HG02678 (cell line): ENCODE results near the gene GPRC5D.

Experiments used
- ATAC-seq: cut with Tn5 transposase; IDR thresholded peaks from one replicate; pipeline ENCODE4 v1.9.1; 2021; ENCODE audit warnings: mild to moderate bottlenecking, moderate library complexity; ENCODE audit not compliant: unreplicated experiment

The GPRC5D gene

DNA sequence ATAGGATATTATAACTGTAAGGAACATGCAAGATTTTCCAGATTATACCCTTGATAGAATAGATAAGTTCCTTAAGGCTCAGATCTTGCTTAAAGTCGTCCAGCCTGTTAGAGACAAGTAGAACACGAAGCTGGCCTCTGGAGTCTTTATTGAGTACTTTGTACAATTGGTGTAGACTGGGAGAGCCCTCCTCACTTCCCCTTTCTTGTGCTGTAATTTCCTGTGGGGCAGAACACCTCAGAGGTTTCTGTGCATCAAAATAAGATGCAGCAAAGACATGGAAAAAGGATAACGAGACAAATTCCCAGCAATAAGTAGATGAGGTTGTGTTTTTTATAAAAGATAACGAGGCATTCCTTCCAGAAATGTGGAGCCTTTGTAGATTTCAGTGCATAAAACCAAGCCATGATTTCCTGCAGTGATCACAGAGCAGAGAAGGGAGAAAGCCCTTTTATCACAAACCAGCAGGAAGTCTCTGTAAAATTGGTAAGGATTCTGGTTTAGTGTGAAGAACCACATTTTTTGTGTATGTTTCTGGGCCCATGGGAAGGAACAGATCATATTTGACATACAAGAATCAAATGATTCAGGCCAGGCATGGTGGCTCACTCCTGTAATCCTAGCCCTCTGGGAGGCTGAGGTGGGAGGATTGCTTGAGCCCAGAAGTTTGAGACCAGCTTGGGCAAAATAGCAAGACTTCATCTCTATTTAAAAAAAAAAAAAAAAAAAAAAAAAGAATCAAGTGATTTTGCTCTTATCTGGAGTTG lies 42.6 kb downstream of the GPRC5D start:
- ATAC-seq: no peak

DNA sequence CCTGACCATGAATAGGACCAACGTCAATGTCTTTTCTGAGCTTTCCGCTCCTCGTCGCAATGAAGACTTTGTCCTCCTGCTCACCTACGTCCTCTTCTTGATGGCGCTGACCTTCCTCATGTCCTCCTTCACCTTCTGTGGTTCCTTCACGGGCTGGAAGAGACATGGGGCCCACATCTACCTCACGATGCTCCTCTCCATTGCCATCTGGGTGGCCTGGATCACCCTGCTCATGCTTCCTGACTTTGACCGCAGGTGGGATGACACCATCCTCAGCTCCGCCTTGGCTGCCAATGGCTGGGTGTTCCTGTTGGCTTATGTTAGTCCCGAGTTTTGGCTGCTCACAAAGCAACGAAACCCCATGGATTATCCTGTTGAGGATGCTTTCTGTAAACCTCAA lies 43.3 kb downstream of the GPRC5D start:
- no peak for ATAC-seq

DNA sequence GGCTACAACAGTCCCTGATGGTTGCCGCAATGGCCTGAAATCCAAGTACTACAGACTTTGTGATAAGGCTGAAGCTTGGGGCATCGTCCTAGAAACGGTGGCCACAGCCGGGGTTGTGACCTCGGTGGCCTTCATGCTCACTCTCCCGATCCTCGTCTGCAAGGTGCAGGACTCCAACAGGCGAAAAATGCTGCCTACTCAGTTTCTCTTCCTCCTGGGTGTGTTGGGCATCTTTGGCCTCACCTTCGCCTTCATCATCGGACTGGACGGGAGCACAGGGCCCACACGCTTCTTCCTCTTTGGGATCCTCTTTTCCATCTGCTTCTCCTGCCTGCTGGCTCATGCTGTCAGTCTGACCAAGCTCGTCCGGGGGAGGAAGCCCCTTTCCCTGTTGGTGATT lies 43.7 kb downstream of the GPRC5D start:
- no peak for ATAC-seq

DNA sequence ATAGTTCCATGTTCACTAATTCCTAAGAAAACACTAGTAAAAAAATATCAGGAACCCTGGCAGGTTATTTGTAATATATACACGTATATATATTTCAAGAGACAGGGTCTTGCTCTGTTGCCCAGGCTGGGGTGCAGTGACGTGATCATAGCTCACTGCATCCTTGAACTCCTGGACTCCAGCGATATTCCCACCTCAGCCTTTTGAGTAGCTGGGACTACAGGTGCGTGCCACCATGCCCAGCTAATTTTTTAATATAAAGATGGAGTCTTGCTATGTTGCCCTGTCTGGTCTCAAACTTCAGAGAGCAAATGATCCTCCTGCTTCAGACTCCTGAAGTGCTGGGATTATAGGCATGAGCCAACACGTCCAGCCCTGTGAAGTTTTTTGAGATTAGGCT lies 44.4 kb downstream of the GPRC5D start:
- no peak for ATAC-seq

DNA sequence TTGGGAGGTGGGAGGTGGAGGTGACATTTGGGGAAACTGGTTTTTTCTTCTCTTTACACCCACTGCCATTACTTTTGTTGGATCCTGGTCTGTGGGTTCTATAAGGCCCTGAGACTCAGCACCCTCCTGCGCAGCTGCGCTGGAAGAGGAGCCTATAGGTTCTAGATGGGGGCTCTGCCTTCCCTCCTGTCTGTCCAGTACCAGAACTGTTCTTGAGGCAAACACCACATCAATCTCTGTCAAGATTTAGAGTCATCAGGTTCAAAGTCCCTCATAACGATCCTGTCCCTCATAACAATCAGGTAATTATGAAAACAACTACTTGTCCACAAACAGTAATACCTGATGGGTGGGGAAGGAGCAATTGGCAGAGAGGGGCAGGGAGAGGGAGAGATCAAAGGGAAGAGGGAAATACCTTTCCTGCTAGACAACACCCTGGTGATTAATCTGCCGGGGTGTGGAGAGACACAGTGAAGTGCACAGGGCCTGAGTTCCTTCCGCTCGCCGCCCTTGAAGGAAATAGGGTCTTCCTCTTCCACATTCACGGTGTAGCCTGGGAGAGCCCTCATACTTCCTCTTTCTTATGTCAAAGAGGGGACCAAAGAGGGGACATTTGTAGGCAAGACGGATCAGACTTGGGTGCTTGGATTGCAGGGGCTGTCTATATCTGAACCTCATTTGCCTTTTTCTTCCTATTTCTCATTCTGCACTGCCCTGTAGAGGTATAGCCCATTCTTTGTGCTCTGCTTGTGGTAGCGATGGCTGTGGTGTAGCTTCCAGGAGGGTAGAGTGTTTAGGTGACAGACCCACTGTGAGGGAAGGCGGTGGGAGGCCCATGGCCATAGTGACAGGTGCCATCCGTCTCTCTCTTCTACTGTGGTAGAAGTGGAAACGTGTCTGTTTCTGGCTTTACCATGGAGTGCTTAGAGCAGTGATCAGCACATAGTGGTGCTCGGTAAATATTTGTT lies 48.0 kb downstream of the GPRC5D start:
- ATAC-seq: no peak

DNA sequence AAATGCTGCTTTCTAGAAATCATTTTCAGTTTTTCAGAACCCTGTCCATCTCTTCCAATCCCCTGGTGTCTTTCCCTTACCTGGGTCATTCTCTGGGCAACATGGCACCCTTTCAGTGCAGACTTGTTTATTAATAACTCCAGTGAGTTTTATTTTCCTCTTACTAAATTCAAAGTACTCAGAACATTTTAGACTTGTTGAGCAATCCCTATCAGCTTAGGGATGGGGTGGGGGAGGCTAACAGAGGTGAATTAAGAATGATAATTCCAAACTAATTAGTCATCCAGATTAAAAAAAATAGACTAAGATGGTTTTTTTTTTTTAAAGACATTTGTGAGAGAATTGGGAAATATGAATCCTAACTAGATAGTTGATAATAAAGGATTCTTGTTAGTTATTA lies 49.9 kb downstream of the GPRC5D start:
- no peak for ATAC-seq

DNA sequence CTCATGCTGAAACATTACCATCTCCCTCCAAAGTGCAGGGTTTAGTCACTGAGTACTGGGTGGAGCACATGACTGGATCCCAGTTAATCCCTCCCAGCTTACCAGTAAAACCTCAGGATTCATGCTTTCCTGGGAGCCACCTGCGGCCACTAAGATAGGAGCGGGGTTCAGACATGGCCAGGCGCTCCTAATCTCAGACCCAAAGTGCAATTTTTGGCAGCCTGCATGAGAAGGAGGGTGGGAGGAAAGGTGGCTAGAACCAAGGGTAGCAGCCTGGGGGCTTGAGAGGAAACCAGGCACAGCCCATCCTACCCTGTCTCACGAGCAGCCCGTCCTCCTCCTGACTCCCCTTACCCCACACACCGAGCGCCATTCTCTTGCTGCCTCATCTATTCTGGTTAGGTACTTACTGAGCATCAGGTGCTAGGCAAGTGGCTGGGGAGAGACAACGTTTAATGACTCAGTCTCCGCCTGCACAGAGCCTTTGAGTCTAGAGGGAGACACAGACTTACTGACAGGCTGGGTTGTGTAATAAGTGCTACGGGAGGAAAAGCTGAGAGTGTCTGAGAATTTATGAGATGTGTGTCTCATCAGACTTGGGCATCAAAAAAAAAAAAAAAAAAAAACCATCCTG lies 50.7 kb downstream of the GPRC5D start:
- ATAC-seq: no peak

DNA sequence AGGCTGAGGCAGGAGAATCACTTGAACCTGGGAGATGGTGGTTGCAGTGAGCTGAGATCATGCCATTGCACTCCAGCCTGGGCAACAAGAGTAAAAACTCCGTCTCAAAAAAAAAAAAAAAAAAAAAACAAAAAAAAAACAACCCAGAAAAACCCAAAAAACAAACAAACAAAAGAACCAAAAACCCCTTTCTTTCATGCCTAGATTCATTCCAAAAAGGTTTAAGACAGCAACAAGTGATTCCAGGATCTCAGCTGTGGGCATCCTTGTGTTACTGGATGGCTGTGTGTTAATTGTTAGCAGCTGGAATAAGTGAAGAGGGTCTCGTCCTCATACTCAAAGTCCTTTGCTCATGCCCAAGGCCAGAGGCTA lies 51.2 kb downstream of the GPRC5D start:
- ATAC-seq: no peak

DNA sequence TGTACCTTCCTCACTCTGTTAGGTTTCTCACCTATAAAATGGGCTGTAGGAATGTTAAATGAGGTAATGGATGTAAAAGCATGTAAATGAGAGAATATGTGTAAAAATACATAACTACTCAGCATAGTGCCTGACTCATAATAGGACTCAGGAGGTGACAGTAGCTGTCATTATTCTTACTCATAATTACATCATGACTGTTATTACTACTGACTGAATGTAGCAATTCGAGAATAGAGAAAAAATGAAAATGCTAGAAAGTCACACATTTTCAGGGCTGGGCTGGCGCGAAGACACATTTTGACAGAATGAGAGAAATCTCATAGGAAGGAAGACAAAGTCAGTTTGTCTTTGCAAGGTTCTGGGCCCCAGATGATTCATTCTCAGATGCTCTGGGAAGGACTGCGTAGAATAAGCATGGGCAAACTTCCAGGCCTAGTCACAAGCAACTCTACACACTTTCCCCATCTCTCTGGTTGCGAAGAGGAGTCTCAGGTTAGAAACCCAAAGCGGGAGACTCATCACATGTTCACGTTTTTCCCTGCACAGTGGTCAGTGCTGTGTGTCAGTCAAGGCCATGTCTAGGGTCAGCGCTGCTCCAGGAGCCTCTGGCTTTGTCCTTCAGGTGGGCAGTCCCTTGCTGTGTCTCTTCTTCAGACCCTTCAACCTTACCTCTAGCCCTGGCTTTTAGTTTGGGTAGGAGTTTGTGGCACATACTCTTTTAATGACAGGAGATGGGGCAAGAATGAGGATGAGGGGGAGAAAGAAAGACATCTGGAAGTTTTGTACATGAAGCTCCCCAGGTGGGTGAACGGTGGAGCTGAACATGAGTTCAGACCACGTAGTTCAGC lies 52.2 kb downstream of the GPRC5D start:
- peak; percentile 62 for ATAC-seq

DNA sequence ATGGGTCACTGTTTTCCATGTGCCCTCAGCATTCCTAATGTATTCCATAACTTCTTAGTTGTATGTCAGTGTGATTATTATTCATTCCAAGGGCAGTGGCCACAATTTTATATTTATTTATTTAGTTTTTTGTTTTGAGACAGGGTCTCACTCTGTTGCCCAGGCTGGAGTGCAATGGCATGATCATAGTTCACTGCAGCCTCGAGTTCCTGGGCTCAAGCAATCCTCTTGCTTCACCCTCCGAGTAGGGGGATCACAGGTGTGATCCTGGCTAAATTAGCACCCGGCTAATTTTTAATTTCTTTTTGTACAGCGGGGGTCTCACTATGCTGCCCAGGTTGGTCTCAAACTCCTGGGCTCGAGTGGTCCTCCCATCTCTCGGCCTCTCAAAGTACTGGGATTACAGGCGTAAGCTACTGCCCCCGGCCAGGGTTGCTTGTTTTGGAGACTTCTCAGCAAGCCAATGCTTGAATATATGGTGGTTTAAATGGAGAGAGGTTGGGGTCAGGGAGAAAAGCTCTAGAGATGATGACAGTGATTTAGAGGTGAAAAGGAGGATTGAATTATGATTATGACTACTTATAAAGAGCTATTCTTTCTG lies 53.0 kb downstream of the GPRC5D start:
- no peak for ATAC-seq

DNA sequence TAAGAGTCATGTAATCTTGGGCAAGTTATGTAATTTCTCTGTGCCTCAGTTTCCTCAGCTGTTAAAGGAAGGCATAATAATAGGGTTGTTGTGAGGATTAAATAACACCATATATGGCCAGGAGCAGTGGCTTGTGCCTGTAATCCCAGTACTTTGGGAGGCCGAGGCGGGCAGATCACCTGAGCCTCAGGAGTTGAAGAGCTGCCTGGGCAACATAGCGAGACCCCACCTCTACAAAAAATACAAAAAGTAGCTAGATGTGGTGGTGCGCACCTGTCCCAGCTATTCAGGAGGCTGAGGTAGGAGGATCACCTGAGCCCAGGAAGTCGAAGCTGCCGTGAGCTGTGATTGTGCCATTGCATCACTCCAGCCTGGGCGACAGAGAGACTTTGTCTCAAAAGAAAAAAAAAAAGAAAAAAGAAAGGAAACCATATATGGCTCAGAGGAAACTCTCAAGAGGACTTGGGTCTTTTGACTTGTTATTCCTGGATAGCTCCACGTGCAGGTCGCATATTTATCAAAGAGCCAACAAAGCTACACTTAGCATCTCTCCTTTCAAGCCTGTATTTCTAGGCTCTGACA lies 53.7 kb downstream of the GPRC5D start:
- no peak for ATAC-seq

DNA sequence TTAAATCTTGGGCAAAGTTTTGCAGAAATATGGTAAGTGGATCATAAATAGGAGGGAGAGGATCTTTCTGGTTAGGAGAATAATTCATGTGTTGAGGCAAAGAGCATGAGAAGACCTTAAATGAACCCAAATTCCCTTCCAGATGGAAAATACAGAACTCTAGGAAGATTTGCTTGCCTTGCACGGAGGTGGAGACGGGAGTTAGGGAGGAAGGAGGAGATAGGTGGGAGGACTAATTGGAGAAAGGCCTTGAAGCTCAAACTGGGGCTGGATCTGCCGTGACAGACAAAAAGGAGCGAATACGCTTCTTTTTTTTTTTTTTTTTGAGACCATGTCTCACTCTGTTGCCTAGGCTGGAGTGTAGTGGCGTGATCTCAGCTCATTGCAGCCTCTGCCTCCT lies 54.7 kb downstream of the GPRC5D start:
- no peak for ATAC-seq

DNA sequence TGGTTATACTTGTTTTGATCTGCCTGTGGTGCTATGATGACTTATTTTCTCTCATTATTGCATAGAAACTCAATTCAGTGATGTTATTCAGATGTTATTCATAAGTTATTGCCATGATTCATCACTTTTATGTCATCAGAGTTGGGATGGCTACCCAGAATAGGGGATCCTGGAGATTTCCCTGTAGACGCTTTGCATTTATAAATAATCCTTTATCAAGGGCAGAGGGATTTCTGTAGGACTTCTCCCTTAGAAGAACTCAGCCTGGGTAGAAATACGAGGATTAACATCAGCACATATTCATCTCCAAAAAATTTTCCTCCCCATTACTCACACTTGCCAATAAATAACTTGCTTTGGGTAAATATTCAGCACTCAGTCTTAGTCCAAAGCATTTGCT lies 55.7 kb downstream of the GPRC5D start:
- ATAC-seq: no peak

DNA sequence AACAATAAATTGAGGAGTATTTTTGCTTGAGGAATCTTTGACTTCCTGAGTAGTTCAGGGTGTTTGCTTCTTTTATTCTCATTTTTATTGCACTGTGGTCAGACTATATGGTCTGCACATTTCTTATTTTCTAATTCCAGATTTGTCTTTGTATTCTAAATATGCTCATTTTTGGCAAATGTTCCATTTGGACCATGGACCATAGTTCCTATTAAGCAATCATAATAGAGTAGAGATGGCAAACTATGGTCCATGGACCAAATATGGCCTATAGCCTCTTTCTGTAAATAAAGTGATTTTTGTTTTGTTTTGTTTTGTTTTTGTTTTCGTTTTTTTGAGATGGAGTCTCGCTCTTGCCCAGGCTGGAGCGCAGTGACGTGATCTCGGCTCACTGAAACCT lies 58.5 kb downstream of the GPRC5D start:
- no peak for ATAC-seq

DNA sequence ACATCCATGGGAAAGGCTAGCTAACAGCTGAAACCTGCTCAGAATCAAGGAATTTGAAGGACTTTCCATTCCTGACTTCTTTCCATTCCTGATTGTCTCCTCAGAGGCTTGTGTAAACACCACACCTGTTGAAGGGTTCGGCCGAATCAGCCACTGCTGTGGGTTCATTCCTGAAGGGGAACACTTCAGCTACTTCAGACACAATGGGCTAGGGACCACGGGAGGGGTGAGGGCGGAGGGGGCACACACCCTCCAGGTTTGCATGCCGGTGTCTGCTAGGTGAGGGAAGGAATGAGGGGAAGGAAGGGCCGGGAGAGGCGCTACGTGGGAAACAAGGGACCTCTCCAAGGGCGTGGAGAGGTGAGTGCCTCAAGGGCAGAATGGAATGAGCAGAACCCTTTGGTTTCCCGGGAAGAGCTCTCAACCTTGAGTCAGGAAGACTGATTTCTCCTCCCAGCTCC lies 59.3 kb downstream of the GPRC5D start:
- ATAC-seq: no peak

DNA sequence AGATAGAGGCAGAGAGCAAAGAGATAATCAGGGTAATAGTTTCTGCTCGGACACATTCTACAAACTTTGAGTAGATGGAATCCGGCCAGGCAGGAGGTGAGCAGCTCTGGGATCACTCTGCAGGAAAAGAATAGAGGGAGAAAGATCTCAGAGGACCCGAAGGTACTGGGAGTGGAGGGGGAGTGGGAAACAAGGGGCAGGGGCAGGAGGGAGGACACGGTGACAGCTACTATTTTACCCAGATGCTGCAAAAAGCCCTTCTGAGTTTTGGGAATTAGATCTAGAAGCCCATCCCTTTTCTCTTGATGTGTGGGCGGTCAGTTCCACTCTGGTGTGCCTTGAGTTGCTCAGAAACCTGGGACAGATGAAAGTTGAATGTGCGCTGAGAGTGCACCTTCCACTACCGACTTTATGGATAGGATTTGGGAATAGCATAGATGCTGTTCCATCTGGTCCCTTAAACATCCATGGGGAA lies 60.1 kb downstream of the GPRC5D start:
- ATAC-seq: no peak

DNA sequence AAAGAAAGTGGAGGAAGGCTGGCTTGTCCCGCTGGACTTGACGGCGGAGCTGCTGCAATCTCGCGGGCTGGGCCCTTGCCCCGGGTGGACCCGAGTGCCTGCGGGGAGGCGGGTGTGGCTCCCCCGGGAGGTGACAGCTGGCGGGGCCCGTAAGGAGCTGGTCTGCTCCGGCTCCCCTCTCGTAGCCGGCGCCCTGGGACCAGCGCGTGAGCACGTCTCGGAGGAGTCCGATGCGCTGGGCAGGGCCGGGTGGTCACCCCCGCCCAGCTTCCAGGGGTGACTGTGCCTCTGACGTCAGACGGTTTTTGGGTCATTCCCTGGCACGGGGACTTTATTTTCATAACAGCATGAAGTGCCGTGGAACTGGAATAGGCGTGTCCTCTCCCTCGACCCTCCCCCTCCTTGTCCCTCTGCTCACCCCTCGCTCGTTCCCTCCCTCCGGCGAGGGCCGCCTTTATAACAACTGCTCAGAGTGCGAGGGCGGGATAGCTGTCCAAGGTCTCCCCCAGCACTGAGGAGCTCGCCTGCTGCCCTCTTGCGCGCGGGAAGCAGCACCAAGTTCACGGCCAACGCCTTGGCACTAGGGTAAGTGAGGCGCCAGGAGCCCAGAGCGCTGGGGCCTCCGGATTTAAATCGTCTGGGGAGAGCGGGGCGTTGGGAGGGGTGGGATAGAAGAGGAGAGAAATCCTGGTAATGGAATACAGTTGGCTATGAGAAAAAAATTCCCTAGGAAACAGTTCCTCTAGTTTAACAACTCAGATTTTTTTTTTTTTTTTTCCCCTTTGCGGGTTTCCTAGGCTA lies 60.7 kb downstream of the GPRC5D start, which contains the start of gene GPRC5A:
GPRC5A (plus strand) TSS at position 483 of the 801 bp plus-strand sequence. CDS start 16,688 bp downstream, outside the sequence.
- peak; percentile 33 for ATAC-seq
